ENCODE measurements around the gene ARL6IP6.

The ARL6IP6 gene

GRCh38 chr2:152696476-152696875, 21.9 kb upstream of the ARL6IP6 start:
- H2AFZ ChIP-seq (ENCODE audit: low read length): no peak overlapping the region
- TF ChIP-seq EZH2 (IDR thresholded peaks at IDR 0.05; ENCODE audit: borderline replicate concordance, low read length) (no peak), CTCF (IDR thresholded peaks at IDR 0.05; ENCODE audit: low read length) (no peak)
- H3F3A ChIP-seq (ENCODE audit: insufficient read depth, low read length): no peaks in the 10 kb centered on the region
- no peaks in the 10 kb centered on the region for H3K9me2 ChIP-seq (ENCODE audit: low read depth, low read length)
- peaks cover 3% of the 10 kb centered on the region; the same call in 1 of the 2 replicates for H4K20me1 ChIP-seq (ENCODE audit: insufficient read depth, low read length)
- no peak overlapping the region for H3K4me3 ChIP-seq (ENCODE audit: low read depth, low read length, poor library complexity, severe bottlenecking)
- no peak overlapping the region for H3K27ac ChIP-seq (ENCODE audit: low read depth, low read length, poor library complexity, severe bottlenecking)
- H3K4me2 ChIP-seq (ENCODE audit: low read length): no peak overlapping the region
- no peaks in the 10 kb centered on the region for H3K4me1 ChIP-seq (ENCODE audit: insufficient read depth, low read length, severe bottlenecking)
- H3K9ac ChIP-seq (ENCODE audit: low read length): no peak overlapping the region
- no peaks in the 10 kb centered on the region for H3K9me3 ChIP-seq (ENCODE audit: low read length)
- peaks cover 74% of the 10 kb centered on the region for H3K79me2 ChIP-seq (ENCODE audit: insufficient read depth, low read length)
- no peaks in the 10 kb centered on the region for H3K27me3 ChIP-seq (ENCODE audit: insufficient read depth, low read length)
- peaks cover 67% of the 10 kb centered on the region for H3K36me3 ChIP-seq (ENCODE audit: insufficient read depth, low read length)

DNA sequence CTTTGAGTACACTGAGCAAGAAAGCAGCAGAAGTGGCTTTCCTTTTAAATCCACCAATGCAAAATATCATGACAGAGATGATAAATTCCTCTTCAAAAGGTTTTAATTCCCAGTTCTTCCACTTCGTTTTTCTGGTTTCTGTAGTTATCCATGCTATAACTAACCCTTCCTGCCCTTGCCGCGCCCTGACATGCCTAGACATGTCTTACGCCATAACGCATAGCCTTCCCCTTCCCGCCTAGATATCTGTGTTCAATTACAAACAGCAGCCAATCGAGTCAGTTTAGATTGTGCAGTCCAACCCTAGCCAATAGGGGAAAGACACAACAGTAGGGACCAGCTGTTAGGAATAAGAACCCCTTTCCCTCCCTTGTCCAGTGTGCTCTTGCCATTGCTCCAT, 17.2 kb upstream of the ARL6IP6 start:
- Histone ChIP-seq H3K27ac (ENCODE audit: low read depth, low read length, poor library complexity, severe bottlenecking) (no peak overlapping the region), H3K27me3 (ENCODE audit: insufficient read depth, low read length) (no peaks in the 10 kb centered on the region), H3K36me3 (ENCODE audit: insufficient read depth, low read length) (peaks cover 85% of the 10 kb centered on the region), H3K4me1 (ENCODE audit: insufficient read depth, low read length, severe bottlenecking) (no peaks in the 10 kb centered on the region), H4K20me1 (ENCODE audit: insufficient read depth, low read length) (0 out of 2 replicates have a peak, but pooled peaks cover 3% of the 10 kb centered on the region), H3K4me3 (ENCODE audit: low read depth, low read length, poor library complexity, severe bottlenecking) (no peak overlapping the region), H3K4me2 (ENCODE audit: low read length) (no peak overlapping the region), H3K9me3 (ENCODE audit: low read length) (no peaks in the 10 kb centered on the region), H3K9me2 (ENCODE audit: low read depth, low read length) (no peaks in the 10 kb centered on the region), H3K9ac (ENCODE audit: low read length) (no peak overlapping the region), H2AFZ (ENCODE audit: low read length) (no peak overlapping the region), H3F3A (ENCODE audit: insufficient read depth, low read length) (no peaks in the 10 kb centered on the region), H3K79me2 (ENCODE audit: insufficient read depth, low read length) (peaks cover 98% of the 10 kb centered on the region)
- no peak for TF ChIP-seq EZH2 (IDR thresholded peaks at IDR 0.05; ENCODE audit: borderline replicate concordance, low read length)
- no peak for TF ChIP-seq CTCF (IDR thresholded peaks at IDR 0.05; ENCODE audit: low read length)

DNA sequence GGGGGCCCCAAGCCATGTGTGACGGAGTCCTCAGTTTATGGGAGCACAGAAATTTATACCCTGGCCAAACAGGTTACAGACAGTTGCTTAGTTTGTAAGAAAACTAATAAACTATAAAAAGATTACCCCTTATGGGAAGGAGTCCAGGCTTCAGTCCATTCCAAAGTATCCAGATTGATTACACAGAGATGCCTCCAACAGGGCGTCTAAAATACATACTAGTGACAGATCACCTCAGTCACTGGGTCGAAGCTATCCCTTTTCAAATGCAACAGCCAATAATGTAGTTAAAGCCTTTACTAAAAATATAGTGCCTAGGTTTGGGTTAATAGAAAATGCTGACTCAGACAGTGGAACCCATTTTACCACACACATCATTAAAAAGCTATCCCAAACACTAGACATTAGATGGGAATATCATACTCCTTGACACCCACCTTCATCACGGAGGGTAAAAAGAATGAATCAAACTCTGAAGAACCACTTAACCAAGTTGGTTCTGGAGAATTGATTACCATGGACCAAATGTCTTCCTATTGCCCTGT, 11.9 kb upstream of the ARL6IP6 start:
- Histone ChIP-seq H3K9ac (ENCODE audit: low read length) (no peak overlapping the region), H3K4me1 (ENCODE audit: insufficient read depth, low read length, severe bottlenecking) (no peaks in the 10 kb centered on the region), H2AFZ (ENCODE audit: low read length) (no peak overlapping the region), H3K27me3 (ENCODE audit: insufficient read depth, low read length) (no peaks in the 10 kb centered on the region), H3K4me2 (ENCODE audit: low read length) (no peak overlapping the region), H3K4me3 (ENCODE audit: low read depth, low read length, poor library complexity, severe bottlenecking) (no peak overlapping the region), H3K9me2 (ENCODE audit: low read depth, low read length) (no peaks in the 10 kb centered on the region), H4K20me1 (ENCODE audit: insufficient read depth, low read length) (no peaks in the 10 kb centered on the region), H3K36me3 (ENCODE audit: insufficient read depth, low read length) (peaks cover 100% of the 10 kb centered on the region), H3F3A (ENCODE audit: insufficient read depth, low read length) (no peaks in the 10 kb centered on the region), H3K79me2 (ENCODE audit: insufficient read depth, low read length) (peaks cover 97% of the 10 kb centered on the region), H3K27ac (ENCODE audit: low read depth, low read length, poor library complexity, severe bottlenecking) (no peak overlapping the region), H3K9me3 (ENCODE audit: low read length) (peaks cover 11% of the 10 kb centered on the region)
- TF ChIP-seq CTCF (IDR thresholded peaks at IDR 0.05; ENCODE audit: low read length): no peak
- TF ChIP-seq EZH2 (IDR thresholded peaks at IDR 0.05; ENCODE audit: borderline replicate concordance, low read length): no peak

All from OCI-LY1 (cell line).